DOHH2 (cell line): ENCODE data around the gene ENSA.

ENCODE experiments used
- H3F3A ChIP-seq: fragments of 200-600 bp; sonication (generic), shearing (Covaris generic); 2 replicates; pipeline ENCODE4 v1.6.0; 2016; ENCODE audit warnings: antibody characterized with exemption, mild to moderate bottlenecking; ENCODE audit not compliant: control insufficient read depth, insufficient read depth
- H3K27ac ChIP-seq: fragments of 200-600 bp; sonication (generic); 2 replicates; pipeline ENCODE4 v1.5.1; 2014; ENCODE audit warnings: low read depth, mild to moderate bottlenecking, low read length, moderate library complexity
- H3K27me3 ChIP-seq: fragments of 200-600 bp; sonication (generic); 2 replicates; pipeline ENCODE4 v1.6.1; 2014; ENCODE audit warnings: mild to moderate bottlenecking, low read length, mixed read lengths; ENCODE audit not compliant: control insufficient read depth
- H3K36me3 ChIP-seq: fragments of 200-600 bp; sonication (generic); 2 replicates; pipeline ENCODE4 v1.6.1; 2014; ENCODE audit warnings: mild to moderate bottlenecking, low read length, moderate library complexity, mixed read lengths; ENCODE audit not compliant: control insufficient read depth
- H3K4me1 ChIP-seq: fragments of 200-600 bp; sonication (generic); 2 replicates; pipeline ENCODE4 v1.6.1; 2014; ENCODE audit warnings: mild to moderate bottlenecking, low read length, mixed read lengths; ENCODE audit not compliant: control insufficient read depth
- H3K4me2 ChIP-seq: fragments of 200-600 bp; sonication (generic); 2 replicates; pipeline ENCODE4 v1.6.0; 2014; ENCODE audit warnings: mild to moderate bottlenecking, low read length, moderate library complexity
- H3K4me3 ChIP-seq: fragments of 200-600 bp; sonication (generic); 2 replicates; pipeline ENCODE4 v1.5.1; 2014; ENCODE audit warnings: mild to moderate bottlenecking, low read length, mixed read lengths
- H3K79me2 ChIP-seq: fragments of 200-600 bp; sonication (generic); 2 replicates; pipeline ENCODE4 v1.6.1; 2014; ENCODE audit warnings: mild to moderate bottlenecking, low read length, mixed read lengths; ENCODE audit not compliant: control insufficient read depth
- H3K9me2 ChIP-seq: fragments of 200-600 bp; sonication (generic); replicated peaks from 2 replicates; pipeline ENCODE4 v1.6.1; 2014; ENCODE audit warnings: mild to moderate bottlenecking, low read length, mixed read lengths; ENCODE audit not compliant: control insufficient read depth
- H3K9me3 ChIP-seq: fragments of 200-600 bp; sonication (generic); 2 replicates; pipeline ENCODE4 v1.6.1; 2014; ENCODE audit warnings: antibody characterized with exemption, low read length, mixed read lengths; ENCODE audit not compliant: control insufficient read depth, insufficient read depth
- H4K20me1 ChIP-seq: fragments of 200-600 bp; sonication (generic); 2 replicates; pipeline ENCODE4 v1.6.0; 2014; ENCODE audit warnings: low read depth, mild to moderate bottlenecking, antibody characterized with exemption, low read length, moderate library complexity; ENCODE audit not compliant: control insufficient read depth, insufficient read depth
- CTCF ChIP-seq: fragments of 200-600 bp; sonication (generic); IDR thresholded peaks from one replicate; pipeline ENCODE4 v1.5.1; 2014; ENCODE audit warnings: antibody characterized with exemption, mild to moderate bottlenecking, low read depth, low read length; ENCODE audit not compliant: poor library complexity, severe bottlenecking
- EZH2phosphoT487 ChIP-seq: fragments of 200-600 bp; sonication (generic); IDR thresholded peaks from 2 replicates; pipeline ENCODE4 v1.6.1; 2017; ENCODE audit warnings: borderline replicate concordance, mild to moderate bottlenecking, antibody characterized with exemption, low read length, moderate library complexity, mixed read lengths

Gene ENSA

GRCh38 chr1:150663321-150663720, 33.9 kb upstream of the ENSA start:
- no peaks in the 10 kb centered on the region for H3K27me3 ChIP-seq
- H3K4me1 ChIP-seq = no peaks in the 10 kb centered on the region
- H3F3A ChIP-seq = no peaks in the 10 kb centered on the region
- no peak overlapping the region for H3K27ac ChIP-seq
- no peaks in the 10 kb centered on the region for H3K79me2 ChIP-seq
- no peaks in the 10 kb centered on the region for H3K9me2 ChIP-seq
- H3K9me3 ChIP-seq = no peaks in the 10 kb centered on the region
- TF ChIP-seq EZH2phosphoT487 (no peak), CTCF (no peak)
- no peak overlapping the region for H3K4me2 ChIP-seq
- H3K36me3 ChIP-seq = peaks cover 19% of the 10 kb centered on the region; the same call in 1 of the 2 replicates
- no peak overlapping the region for H3K4me3 ChIP-seq
- no peaks in the 10 kb centered on the region for H4K20me1 ChIP-seq

- Histone ChIP-seq H4K20me1 (no peaks in the 10 kb centered on the region), H3K4me2 (no peak overlapping the region), H3K9me3 (no peaks in the 10 kb centered on the region), H3K27ac (no peak overlapping the region), H3K9me2 (no peaks in the 10 kb centered on the region), H3K79me2 (no peaks in the 10 kb centered on the region), H3K4me3 (no peak overlapping the region), H3K4me1 (no peaks in the 10 kb centered on the region), H3K27me3 (no peaks in the 10 kb centered on the region), H3K36me3 (peaks cover 19% of the 10 kb centered on the region; the same call in 1 of the 2 replicates), H3F3A (no peaks in the 10 kb centered on the region)
- no peak for TF ChIP-seq CTCF
- no peak for TF ChIP-seq EZH2phosphoT487
Measured at GRCh38 chr1:150662811-150663210, 33.4 kb upstream of the ENSA start.

GRCh38 chr1:150661156-150661555, 31.7 kb upstream of the ENSA start:
- no peaks in the 10 kb centered on the region for H3F3A ChIP-seq
- no peak for TF ChIP-seq EZH2phosphoT487
- no peak for TF ChIP-seq CTCF
- H3K79me2 ChIP-seq = no peaks in the 10 kb centered on the region
- H4K20me1 ChIP-seq = no peaks in the 10 kb centered on the region
- peaks cover 19% of the 10 kb centered on the region; the same call in 1 of the 2 replicates for H3K36me3 ChIP-seq
- no peak overlapping the region for H3K27ac ChIP-seq
- no peak overlapping the region for H3K4me3 ChIP-seq
- H3K4me2 ChIP-seq = no peak overlapping the region
- no peaks in the 10 kb centered on the region for H3K9me3 ChIP-seq
- H3K27me3 ChIP-seq = no peaks in the 10 kb centered on the region
- no peaks in the 10 kb centered on the region for H3K4me1 ChIP-seq
- no peaks in the 10 kb centered on the region for H3K9me2 ChIP-seq
